Forelimb muscle (tissue), 1 donor: Measurements from ENCODE around the gene SDHB. TPM values are rescaled to one million over a fixed set of nuclear protein-coding genes. Genes with fewer than 3 reads are reported as not detected.
A peak's percentile ranks its signal among the peaks of the same experiment; 100 is the strongest.

Experiments
- DNase-seq: peaks from one replicate; pipeline ENCODE4 v3.0.0-alpha.2; 2013; ENCODE audit warnings: low read depth
- polyA plus RNA-seq: library from polyadenylated mRNA; unstranded; fragments of 120-200 nt; gene quantifications from one replicate; pipeline ENCODE4 v1.2.1, GENCODE V29; 2013; ENCODE audit not compliant: insufficient read length

SDHB gene
- 95.5 TPM for polyA plus RNA-seq

- DNase-seq, result peak; percentile 93
Observed at GRCh38 chr1:17053685-17054410, at the start of gene SDHB. TSS of gene SDHB (minus strand) at chr1:17054032. CDS start at chr1:17054019, 13 bp downstream.

- no peak for DNase-seq
Observed at GRCh38 chr1:17102232-17102631, 48.4 kb upstream of the SDHB start.

- DNase-seq, result no peak
Observed at GRCh38 chr1:17101261-17101660, 47.4 kb upstream of the SDHB start.

- DNase-seq, result no peak
Observed at GRCh38 chr1:17099616-17100340, 45.9 kb upstream of the SDHB start.

GRCh38 chr1:17098446-17099317, 44.9 kb upstream of the SDHB start:
- no peak for DNase-seq

GRCh38 chr1:17097787-17098186, 44.0 kb upstream of the SDHB start:
- DNase-seq, result no peak

- DNase-seq, result no peak
Observed at GRCh38 chr1:17097147-17097546, 43.3 kb upstream of the SDHB start.

GRCh38 chr1:17096584-17096983, 42.8 kb upstream of the SDHB start:
- no peak for DNase-seq

GRCh38 chr1:17095141-17095540, 41.3 kb upstream of the SDHB start:
- no peak for DNase-seq

- DNase-seq, result no peak
Observed at GRCh38 chr1:17094664-17095063, 40.8 kb upstream of the SDHB start.

GRCh38 chr1:17093822-17094393, 40.1 kb upstream of the SDHB start:
- DNase-seq, result no peak

GRCh38 chr1:17091252-17091651, 37.4 kb upstream of the SDHB start:
- no peak for DNase-seq

- DNase-seq, result no peak
Observed at GRCh38 chr1:17089506-17089905, 35.7 kb upstream of the SDHB start.

GRCh38 chr1:17086751-17087150, 32.9 kb upstream of the SDHB start:
- no peak for DNase-seq

GRCh38 chr1:17084787-17085186, 31.0 kb upstream of the SDHB start:
- DNase-seq, result no peak

- DNase-seq, result no peak
Observed at GRCh38 chr1:17082761-17083160, 28.9 kb upstream of the SDHB start.

GRCh38 chr1:17081439-17081838, 27.6 kb upstream of the SDHB start:
- DNase-seq, result no peak

- DNase-seq, result no peak
Observed at GRCh38 chr1:17080880-17081279, 27.0 kb upstream of the SDHB start.

GRCh38 chr1:17080085-17080759, 26.4 kb upstream of the SDHB start:
- no peak for DNase-seq

GRCh38 chr1:17078991-17079868, 25.4 kb upstream of the SDHB start:
- DNase-seq, result no peak
